Activated CD4-positive, alpha-beta memory T cell treated with anti-CD3 and anti-CD28 coated beads, Interleukin-2, amount 10 ng/mL, durations not matched to agents 7 days and 5 days (primary cell): Measurements from ENCODE around the gene SKI. TPM values are rescaled to one million over a fixed set of nuclear protein-coding genes. Genes with fewer than 3 reads are reported as not detected.
"Not testable (repeated sequence)": the region's sequence is repeated elsewhere in the genome, so short reads cannot be mapped to it uniquely, and the experiment has no call there.

Experiments
- CTCF ChIA-PET: fragments of 350-600 bp; sonication (Branson Sonifier 250); formaldehyde crosslinking; loops from one replicate; lab custom pipeline; 2021; ENCODE audit warnings: antibody characterized with exemption, inconsistent platforms; lab: Charles Lee
- POLR2A ChIA-PET: fragments of 350-600 bp; sonication (Branson Sonifier 250); formaldehyde crosslinking; loops from one replicate; lab custom pipeline; 2021; ENCODE audit warnings: antibody characterized with exemption; lab: Charles Lee
- DNase-seq: peaks from one replicate; pipeline ENCODE4 v3.0.0-alpha.2; 2020
- H3K27ac Mint-ChIP-seq: one replicate; pipeline ENCODE4 v1.8.0; 2021; ENCODE audit warnings: mild to moderate bottlenecking, mixed read lengths
- H3K27me3 Mint-ChIP-seq: one replicate; pipeline ENCODE4 v1.8.0; 2021; ENCODE audit warnings: mixed read lengths
- H3K36me3 Mint-ChIP-seq: one replicate; pipeline ENCODE4 v1.8.0; 2021; ENCODE audit warnings: low read depth, mixed read lengths
- H3K4me1 Mint-ChIP-seq: one replicate; pipeline ENCODE4 v1.8.0; 2021; ENCODE audit warnings: mixed read lengths
- H3K4me3 Mint-ChIP-seq: one replicate; pipeline ENCODE4 v1.8.0; 2021; ENCODE audit warnings: mild to moderate bottlenecking, mixed read lengths
- H3K9me3 Mint-ChIP-seq: one replicate; pipeline ENCODE4 v1.8.0; 2021; ENCODE audit warnings: mixed read lengths
- total RNA-seq, 2 experiments: library from RNA; stranded (reverse); gene quantifications; one replicate each; pipeline ENCODE4 v1.2.3, GENCODE V29; 2021

Gene SKI
- total RNA-seq, 2 experiments from 2014 or later, result 58.0 to 61.5 TPM

GRCh38 chr1:2236695-2237677, 8.9 kb downstream of the SKI start:
- no peaks in the 10 kb centered on the region for H3K9me3 Mint-ChIP-seq
- ChIA-PET POLR2A (interaction anchor here (0.8 to 9.5 kb wide), 4 partner anchors 9 to 63 kb away, joined by 3 to 78 read pairs (median 8); partner anchors contain the start of gene SKI), CTCF (interaction anchor here (1.1 to 1.5 kb wide), 2 partner anchors 42 to 79 kb away, joined by 3 read pairs; partner anchors contain the start of gene FAAP20)
- H3K4me3 Mint-ChIP-seq, result peak overlapping the region; percentile 14
- H3K36me3 Mint-ChIP-seq, result peaks cover 44% of the 10 kb centered on the region
- H3K27ac Mint-ChIP-seq, result peak overlapping the region; percentile 28
- peaks cover 86% of the 10 kb centered on the region for H3K4me1 Mint-ChIP-seq
- peak; percentile 73 for DNase-seq
- H3K27me3 Mint-ChIP-seq, result no peaks in the 10 kb centered on the region

- Mint-ChIP-seq H3K27ac (peak overlapping the region; percentile 28), H3K27me3 (no peaks in the 10 kb centered on the region), H3K9me3 (no peaks in the 10 kb centered on the region), H3K4me1 (peaks cover 85% of the 10 kb centered on the region), H3K4me3 (no peak overlapping the region), H3K36me3 (peaks cover 46% of the 10 kb centered on the region)
- ChIA-PET CTCF (interaction anchor here (1.5 kb wide), 1 partner anchor 78 kb away, joined by 3 read pairs; no protein-coding TSS in a partner anchor), POLR2A (interaction anchor here (0.8 to 9.5 kb wide), 3 partner anchors 10 to 52 kb away, joined by 3 to 78 read pairs (median 13); partner anchors contain the start of gene SKI)
- no peak for DNase-seq
These were observed 9.7 kb downstream of the SKI start for GRCh38 chr1:2237773-2238172.

GRCh38 chr1:2238361-2239012, 10.4 kb downstream of the SKI start:
- Mint-ChIP-seq H3K4me3 (no peak overlapping the region), H3K27ac (no peak overlapping the region), H3K27me3 (no peaks in the 10 kb centered on the region), H3K36me3 (peaks cover 47% of the 10 kb centered on the region), H3K4me1 (peaks cover 82% of the 10 kb centered on the region), H3K9me3 (no peaks in the 10 kb centered on the region)
- CTCF ChIA-PET, result no interaction called here
- DNase-seq, result no peak
- POLR2A ChIA-PET, result interaction anchor here (2.9 kb wide), 1 partner anchor 17 kb away, joined by 13 read pairs; no protein-coding TSS in a partner anchor

GRCh38 chr1:2239013-2239370, 10.9 kb downstream of the SKI start:
- POLR2A ChIA-PET, result interaction anchor here (2.9 kb wide), 1 partner anchor 16 kb away, joined by 13 read pairs; no protein-coding TSS in a partner anchor
- CTCF ChIA-PET, result no interaction called here
- H3K4me1 Mint-ChIP-seq, result peaks cover 81% of the 10 kb centered on the region
- H3K27ac Mint-ChIP-seq, result no peak overlapping the region
- H3K36me3 Mint-ChIP-seq, result peaks cover 50% of the 10 kb centered on the region
- no peaks in the 10 kb centered on the region for H3K9me3 Mint-ChIP-seq
- DNase-seq, result no peak
- H3K27me3 Mint-ChIP-seq, result no peaks in the 10 kb centered on the region
- H3K4me3 Mint-ChIP-seq, result no peak overlapping the region

GRCh38 chr1:2239384-2239985, 11.4 kb downstream of the SKI start:
- H3K27me3 Mint-ChIP-seq, result no peaks in the 10 kb centered on the region
- no peaks in the 10 kb centered on the region for H3K9me3 Mint-ChIP-seq
- POLR2A ChIA-PET, result no interaction called here
- H3K4me3 Mint-ChIP-seq, result no peak overlapping the region
- H3K4me1 Mint-ChIP-seq, result peaks cover 78% of the 10 kb centered on the region
- no peak for DNase-seq
- CTCF ChIA-PET, result no interaction called here
- H3K27ac Mint-ChIP-seq, result no peak overlapping the region
- H3K36me3 Mint-ChIP-seq, result peaks cover 47% of the 10 kb centered on the region

- Mint-ChIP-seq H3K4me3 (no peak overlapping the region), H3K27ac (peak overlapping the region; percentile 50), H3K4me1 (peaks cover 72% of the 10 kb centered on the region), H3K27me3 (no peaks in the 10 kb centered on the region), H3K9me3 (no peaks in the 10 kb centered on the region), H3K36me3 (peaks cover 49% of the 10 kb centered on the region)
- ChIA-PET POLR2A (interaction anchor here (0.9 kb wide), 1 partner anchor 15 kb away, joined by 3 read pairs; no protein-coding TSS in a partner anchor), CTCF (no interaction called here)
- DNase-seq, result no peak
These were observed 12.4 kb downstream of the SKI start for GRCh38 chr1:2240270-2241156.

- no peak for DNase-seq
- Mint-ChIP-seq H3K4me1 (peaks cover 68% of the 10 kb centered on the region), H3K36me3 (peaks cover 52% of the 10 kb centered on the region), H3K4me3 (no peak overlapping the region), H3K27me3 (no peaks in the 10 kb centered on the region), H3K9me3 (no peaks in the 10 kb centered on the region), H3K27ac (no peak overlapping the region)
- ChIA-PET CTCF (interaction anchor here (1.0 kb wide), 1 partner anchor 140 kb away, joined by 3 read pairs; no protein-coding TSS in a partner anchor), POLR2A (no interaction called here)
These were observed 13.7 kb downstream of the SKI start for GRCh38 chr1:2241820-2242219.

GRCh38 chr1:2242814-2243725, 15.0 kb downstream of the SKI start:
- POLR2A ChIA-PET, result interaction anchor here (1.1 to 1.6 kb wide), 2 partner anchors 14 to 48 kb away, joined by 3 to 5 read pairs; no protein-coding TSS in a partner anchor
- Mint-ChIP-seq H3K9me3 (no peaks in the 10 kb centered on the region), H3K27me3 (no peaks in the 10 kb centered on the region), H3K4me1 (peaks cover 61% of the 10 kb centered on the region), H3K4me3 (no peak overlapping the region), H3K36me3 (peaks cover 52% of the 10 kb centered on the region), H3K27ac (no peak overlapping the region)
- DNase-seq, result no peak
- CTCF ChIA-PET, result no interaction called here

- peaks cover 42% of the 10 kb centered on the region for H3K4me1 Mint-ChIP-seq
- H3K27me3 Mint-ChIP-seq, DNase-seq, POLR2A ChIA-PET, H3K27ac Mint-ChIP-seq, H3K9me3 Mint-ChIP-seq, H3K4me3 Mint-ChIP-seq: not testable (repeated sequence)
- CTCF ChIA-PET, result interaction anchor here (0.6 kb wide), 1 partner anchor 32 kb away, joined by 3 read pairs; no protein-coding TSS in a partner anchor
- H3K36me3 Mint-ChIP-seq, result peaks cover 53% of the 10 kb centered on the region
These were observed 18.9 kb downstream of the SKI start for GRCh38 chr1:2247045-2247394.

GRCh38 chr1:2247760-2248126, 19.6 kb downstream of the SKI start:
- DNase-seq, result no peak
- Mint-ChIP-seq H3K27ac (no peak overlapping the region), H3K27me3 (no peaks in the 10 kb centered on the region), H3K36me3 (peaks cover 55% of the 10 kb centered on the region), H3K9me3 (peaks cover 15% of the 10 kb centered on the region), H3K4me1 (peaks cover 39% of the 10 kb centered on the region), H3K4me3 (no peak overlapping the region)
- ChIA-PET CTCF (no interaction called here), POLR2A (no interaction called here)

- CTCF ChIA-PET, result no interaction called here
- H3K36me3 Mint-ChIP-seq, result peaks cover 56% of the 10 kb centered on the region
- POLR2A ChIA-PET, result no interaction called here
- peaks cover 40% of the 10 kb centered on the region for H3K4me1 Mint-ChIP-seq
- H3K27me3 Mint-ChIP-seq, result no peaks in the 10 kb centered on the region
- H3K9me3 Mint-ChIP-seq, result peaks cover 15% of the 10 kb centered on the region
- no peak overlapping the region for H3K4me3 Mint-ChIP-seq
- no peak for DNase-seq
- no peak overlapping the region for H3K27ac Mint-ChIP-seq
These were observed 20.2 kb downstream of the SKI start for GRCh38 chr1:2248127-2248826.
